GM18867 (cell line): ENCODE results near the gene HSD17B4.

ENCODE experiments used
- ATAC-seq: cut with Tn5 transposase; IDR thresholded peaks from one replicate; pipeline ENCODE4 v1.9.1; 2021; ENCODE audit warnings: mild to moderate bottlenecking, moderate library complexity; ENCODE audit not compliant: unreplicated experiment

Gene HSD17B4

DNA sequence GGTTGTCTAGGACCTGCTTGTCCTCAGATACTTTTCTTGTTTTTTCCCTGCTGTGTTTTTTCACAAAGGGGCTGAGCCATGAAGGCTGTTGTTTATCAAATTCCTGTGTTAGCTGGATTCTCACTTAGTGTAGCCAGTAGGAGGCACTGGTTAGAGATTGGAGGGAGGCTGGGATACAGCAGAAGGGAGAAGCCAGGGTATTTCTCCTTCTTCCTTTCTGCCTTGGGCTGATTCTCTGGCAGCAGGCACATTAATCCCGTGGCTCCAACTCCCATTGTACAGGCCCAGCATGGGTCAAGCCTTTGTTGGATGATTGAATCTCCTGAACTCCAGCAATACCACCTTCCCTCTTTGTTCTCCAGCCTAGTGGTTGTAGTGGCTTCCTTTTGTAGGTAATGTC lies 130.7 kb downstream of the HSD17B4 start:
- ATAC-seq = no peak

DNA sequence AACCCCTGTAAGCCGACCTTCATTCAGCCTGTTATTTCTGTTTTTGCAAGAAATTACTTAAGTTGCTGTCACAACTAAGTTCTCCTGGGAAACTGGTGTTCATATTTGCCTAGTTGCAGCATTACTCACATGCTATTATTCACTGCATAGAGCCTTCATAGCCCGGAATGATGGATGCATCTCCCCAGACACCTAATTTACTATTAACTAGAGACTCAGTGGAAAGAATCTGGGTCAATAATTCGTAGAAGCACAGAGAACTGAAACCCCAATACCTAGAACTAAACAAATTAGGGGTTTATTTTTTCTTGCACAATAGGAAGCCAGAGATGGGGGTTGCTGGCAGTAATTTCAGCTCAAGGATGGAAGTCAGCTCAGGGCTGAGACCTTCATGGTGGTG lies 131.4 kb downstream of the HSD17B4 start:
- ATAC-seq = peak; percentile 82
